Measurements from ENCODE around the gene RASA3.

The RASA3 gene

DNA sequence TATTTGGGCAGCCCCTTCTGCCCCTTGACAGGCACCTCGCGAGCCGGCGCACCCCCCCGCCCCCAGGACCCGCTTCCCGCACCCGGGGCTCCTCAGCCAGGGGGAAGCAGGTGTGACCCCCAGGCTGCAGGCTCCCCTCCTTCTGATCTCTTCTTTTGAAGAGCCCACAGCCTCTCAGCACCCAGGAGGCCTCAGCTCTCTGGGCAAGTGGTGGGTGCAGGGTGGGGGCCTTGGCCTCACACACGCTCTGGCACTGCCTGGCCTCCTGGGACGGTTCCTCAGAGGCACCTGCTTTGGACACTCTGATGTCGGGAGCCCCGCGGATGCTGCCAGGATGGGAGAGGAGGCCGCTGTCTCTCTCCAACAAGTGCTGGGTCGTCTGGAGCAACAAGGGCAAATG is 157.0 kb downstream of the RASA3 start:
- TF ChIP-seq, protein P1, sequence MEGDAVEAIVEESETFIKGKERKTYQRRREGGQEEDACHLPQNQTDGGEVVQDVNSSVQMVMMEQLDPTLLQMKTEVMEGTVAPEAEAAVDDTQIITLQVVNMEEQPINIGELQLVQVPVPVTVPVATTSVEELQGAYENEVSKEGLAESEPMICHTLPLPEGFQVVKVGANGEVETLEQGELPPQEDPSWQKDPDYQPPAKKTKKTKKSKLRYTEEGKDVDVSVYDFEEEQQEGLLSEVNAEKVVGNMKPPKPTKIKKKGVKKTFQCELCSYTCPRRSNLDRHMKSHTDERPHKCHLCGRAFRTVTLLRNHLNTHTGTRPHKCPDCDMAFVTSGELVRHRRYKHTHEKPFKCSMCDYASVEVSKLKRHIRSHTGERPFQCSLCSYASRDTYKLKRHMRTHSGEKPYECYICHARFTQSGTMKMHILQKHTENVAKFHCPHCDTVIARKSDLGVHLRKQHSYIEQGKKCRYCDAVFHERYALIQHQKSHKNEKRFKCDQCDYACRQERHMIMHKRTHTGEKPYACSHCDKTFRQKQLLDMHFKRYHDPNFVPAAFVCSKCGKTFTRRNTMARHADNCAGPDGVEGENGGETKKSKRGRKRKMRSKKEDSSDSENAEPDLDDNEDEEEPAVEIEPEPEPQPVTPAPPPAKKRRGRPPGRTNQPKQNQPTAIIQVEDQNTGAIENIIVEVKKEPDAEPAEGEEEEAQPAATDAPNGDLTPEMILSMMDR (IDR thresholded peaks at IDR 0.05), result no peak
- no peak for DNase-seq (ENCODE audit: low spot score)
- Histone ChIP-seq H3K4me3 (no peak overlapping the region), H3K27ac (no peak overlapping the region)

- Histone ChIP-seq H3K27ac (no peak overlapping the region), H3K4me3 (no peak overlapping the region)
- TF ChIP-seq, protein P1 (IDR thresholded peaks at IDR 0.05), result no peak
- no peak for DNase-seq (ENCODE audit: low spot score)
Observed at GRCh38 chr13:113974304-113975281, 157.8 kb downstream of the RASA3 start.

DNA sequence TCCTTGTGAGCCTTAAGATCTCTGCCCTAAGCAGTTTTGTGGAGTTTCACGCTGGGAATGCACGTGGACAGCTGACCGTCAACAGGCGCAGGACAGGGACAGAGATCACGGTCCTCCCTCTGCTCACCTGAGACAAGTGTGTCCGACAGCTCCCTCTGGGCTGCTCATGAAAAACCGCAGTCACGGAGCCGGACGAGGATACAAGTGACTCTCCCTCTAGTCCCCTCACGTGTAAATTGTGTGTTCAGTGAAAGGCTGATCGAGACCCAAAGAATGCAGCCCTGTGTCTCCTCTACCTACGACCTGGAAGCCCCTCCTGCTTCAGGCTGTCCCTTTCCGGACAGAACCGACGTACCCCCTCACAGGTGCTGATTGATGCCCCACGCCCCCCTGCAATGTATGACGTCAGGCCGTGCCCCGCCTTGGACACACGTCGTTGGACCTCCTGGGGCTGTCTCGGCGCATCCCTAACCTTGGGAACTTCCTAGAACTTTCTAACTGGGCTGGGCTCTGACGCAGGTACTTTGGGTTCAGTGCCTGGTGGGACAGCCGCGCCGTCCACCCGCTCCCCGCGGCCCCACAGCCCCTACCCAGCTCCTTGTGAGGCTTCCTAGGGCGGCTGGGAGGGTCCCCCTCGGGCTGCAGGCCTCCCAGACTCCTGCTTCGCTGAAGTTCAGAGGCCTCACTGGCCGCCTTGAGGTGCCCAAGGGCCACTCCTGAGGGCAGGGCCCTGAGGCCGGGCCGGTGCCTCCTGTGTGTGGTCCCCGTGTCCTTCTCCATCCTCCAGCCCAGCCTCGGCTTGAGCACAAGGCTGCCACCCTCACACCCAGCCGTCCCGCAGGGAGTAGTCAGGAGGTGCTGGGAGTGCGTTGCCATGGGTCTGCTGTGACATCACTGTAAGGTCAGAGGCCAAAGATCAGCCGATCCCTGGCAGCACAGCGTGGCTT is 158.9 kb downstream of the RASA3 start, which contains the start of gene C13orf46:
C13orf46 (minus strand) TSS at position 859 of the 947 bp plus-strand sequence; CDS start at position 780, 79 bp downstream.
- no peak within 1 kb of the TSS for H3K27ac ChIP-seq

DNA sequence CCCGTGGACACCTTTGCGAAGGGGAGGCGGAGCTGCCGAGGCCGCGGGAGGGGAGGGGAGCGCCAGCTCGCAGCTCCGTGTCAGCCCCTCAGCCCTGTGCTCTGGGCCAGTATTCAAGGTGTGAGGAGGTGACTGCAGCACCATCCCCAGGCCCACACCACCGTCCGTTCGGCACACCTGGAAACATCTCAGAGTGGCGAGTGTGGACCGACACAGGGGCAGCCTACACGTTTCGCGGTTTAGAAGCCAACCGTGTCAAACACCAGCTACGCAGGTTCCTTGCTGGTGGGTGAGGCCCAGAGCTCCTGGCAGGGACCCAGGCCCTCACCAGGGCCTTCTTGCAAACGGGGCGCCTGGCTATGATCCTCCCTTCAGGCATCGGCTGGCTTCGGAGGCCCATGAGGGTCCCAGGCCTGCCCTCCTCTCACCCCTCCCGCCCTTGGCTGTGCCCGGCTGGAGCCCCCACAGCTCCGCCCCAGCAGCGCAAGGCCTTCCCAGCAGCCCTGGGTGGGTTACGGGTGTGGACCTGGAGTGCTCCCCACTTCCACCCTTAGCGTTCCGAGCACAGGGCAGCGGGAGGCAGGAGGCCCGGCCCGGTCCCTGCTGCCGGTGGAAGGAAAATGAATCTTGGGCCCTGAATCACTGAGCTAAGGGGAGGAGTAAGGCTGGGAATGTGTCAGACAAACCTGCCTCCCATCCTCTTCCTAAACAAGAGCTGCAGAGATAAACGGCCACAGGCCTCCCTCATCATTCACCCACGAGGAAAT is 159.8 kb downstream of the RASA3 start:
- TF ChIP-seq, protein P1 (IDR thresholded peaks at IDR 0.05), result no peak
- Histone ChIP-seq H3K4me3 (no peak overlapping the region), H3K27ac (no peak overlapping the region)
- DNase-seq (ENCODE audit: low spot score), result no peak

More for the DNA sequence above, 158.9 kb downstream of the RASA3 start, which contains the start of gene C13orf46:
- no peak for DNase-seq (ENCODE audit: low spot score)
- H3K4me3 ChIP-seq, result no peak within 1 kb of the TSS
- TF ChIP-seq, protein P1 (IDR thresholded peaks at IDR 0.05), result no peak

GRCh38 chr13:113971471-113972231 is 160.8 kb downstream of the RASA3 start:
- DNase-seq (ENCODE audit: low spot score), result no peak
- TF ChIP-seq, protein P1 (IDR thresholded peaks at IDR 0.05), result no peak
- no peak overlapping the region for H3K4me3 ChIP-seq
- H3K27ac ChIP-seq, result peak overlapping the region in 1 of 2 donors; percentile 7
